K562 (cell line): Measurements from ENCODE around the gene PHPT1. TPM values are rescaled to one million over a fixed set of nuclear protein-coding genes. Genes with fewer than 3 reads are reported as not detected.

Source experiments
- ADNP ChIP-seq: fragments of 200-800 bp; sonication (Bioruptor generic); IDR thresholded peaks from 2 replicates; pipeline ENCODE4 v1.6.1; 2016; ENCODE audit warnings: missing genetic modification characterization, missing compliant biosample characterization
- BMI1 ChIP-seq: fragments of 150-350 bp; IDR thresholded peaks from 2 replicates; pipeline ENCODE4 v1.6.1; 2014; ENCODE audit warnings: low read length
- CAMTA2 ChIP-seq: fragments of 250-450 bp; sonication (Bioruptor Pico); conservative IDR thresholded peaks from 2 replicates; pipeline ENCODE4 v1.5.1; 2022
- CC2D1A ChIP-seq: fragments of 450-650 bp; IDR thresholded peaks from 2 replicates; pipeline ENCODE4 v1.6.1; 2017; ENCODE audit warnings: mild to moderate bottlenecking
- CREB3L1 ChIP-seq: fragments of 450-650 bp; IDR thresholded peaks from 2 replicates; pipeline ENCODE4 v1.6.1; 2014; ENCODE audit warnings: low read depth, mild to moderate bottlenecking, moderate library complexity, borderline replicate concordance
- CREB5 ChIP-seq: fragments of 250-450 bp; sonication (Bioruptor Pico); IDR thresholded peaks from 2 replicates; pipeline ENCODE4 v1.5.0; 2020; ENCODE audit warnings: mild to moderate bottlenecking
- EWSR1 ChIP-seq: fragments of 450-650 bp; IDR thresholded peaks from 2 replicates; pipeline ENCODE4 v1.6.1; 2018; ENCODE audit warnings: borderline replicate concordance, mild to moderate bottlenecking, low read depth, moderate library complexity; ENCODE audit not compliant: partially characterized antibody
- GABPA ChIP-seq: fragments of 200-800 bp; sonication (Bioruptor generic); conservative IDR thresholded peaks from 2 replicates; pipeline ENCODE4 v1.6.1; 2016; ENCODE audit warnings: low read depth, missing genetic modification characterization, missing compliant biosample characterization
- GTF2F1 ChIP-seq: IDR thresholded peaks from 2 replicates; pipeline ENCODE4 v1.6.1; 2011; ENCODE audit warnings: low read depth, low read length, improper control_type of control experiment
- MAFF ChIP-seq: IDR thresholded peaks from 2 replicates; pipeline ENCODE4 v1.6.1; 2012; ENCODE audit warnings: low read length, improper control_type of control experiment
- PHB2 ChIP-seq: fragments of 450-650 bp; IDR thresholded peaks from 2 replicates; pipeline ENCODE4 v1.6.1; 2017; ENCODE audit warnings: low read depth
- POLR2AphosphoS5 ChIP-seq: IDR thresholded peaks from 2 replicates; pipeline ENCODE4 v1.6.1; 2011; ENCODE audit warnings: mild to moderate bottlenecking, low read depth, low read length, moderate library complexity; ENCODE audit not compliant: control insufficient read depth, insufficient read depth
- POLR2G ChIP-seq: fragments of 200-400 bp; formaldehyde crosslinking; IDR thresholded peaks from 2 replicates; pipeline ENCODE4 v1.6.1; 2017; ENCODE audit warnings: low read depth, mild to moderate bottlenecking, antibody characterized with exemption, low read length, moderate library complexity
- POLR3A ChIP-seq: IDR thresholded peaks from 2 replicates; pipeline ENCODE4 v1.6.1; 2011; ENCODE audit warnings: borderline replicate concordance, mild to moderate bottlenecking, moderate library complexity; ENCODE audit not compliant: insufficient read length, insufficient read depth; ENCODE audit errors: extremely low read depth
- PYGO2 ChIP-seq: fragments of 450-650 bp; IDR thresholded peaks from 2 replicates; pipeline ENCODE4 v1.6.1; 2016; ENCODE audit warnings: mild to moderate bottlenecking, missing genetic modification characterization, moderate library complexity, missing compliant biosample characterization
- RNF219 ChIP-seq: fragments of 250-450 bp; sonication (Bioruptor Pico); IDR thresholded peaks from 2 replicates; pipeline ENCODE4 v1.5.0; 2022; ENCODE audit warnings: mild to moderate bottlenecking
- SIN3A ChIP-seq, 2 experiments: fragments of 150-350 bp in 1 of 2; IDR thresholded peaks; 2 replicates each; pipeline ENCODE4 v1.6.1; 2011 to 2016; ENCODE audit warnings: borderline replicate concordance in 2 of 2, low read depth in 2 of 2, low read length in 2 of 2, mild to moderate bottlenecking in 2 of 2, moderate library complexity in 2 of 2; ENCODE audit not compliant: control insufficient read depth in 1 of 2
- SMARCA5 ChIP-seq: fragments of 450-650 bp; IDR thresholded peaks from 2 replicates; pipeline ENCODE4 v1.6.1; 2016
- THAP7 ChIP-seq: fragments of 250-450 bp; sonication (Bioruptor Pico); IDR thresholded peaks from 2 replicates; pipeline ENCODE4 v1.5.0; 2021
- XRCC5 ChIP-seq: fragments of 200-400 bp; formaldehyde crosslinking; IDR thresholded peaks from 2 replicates; pipeline ENCODE4 v1.6.1; 2017; ENCODE audit warnings: low read depth, mild to moderate bottlenecking, low read length
- YBX1 ChIP-seq: fragments of 450-650 bp; IDR thresholded peaks from 2 replicates; pipeline ENCODE4 v1.7.1; 2016; ENCODE audit warnings: mild to moderate bottlenecking
- ZNF239 ChIP-seq: fragments of 250-450 bp; sonication (Bioruptor Pico); IDR thresholded peaks from 2 replicates; pipeline ENCODE4 v1.4.0; 2020; ENCODE audit warnings: mild to moderate bottlenecking
- ZNF511 ChIP-seq: sonication (generic); formaldehyde crosslinking; IDR thresholded peaks from 2 replicates; pipeline ENCODE4 v1.8.0; 2022; ENCODE audit warnings: mild to moderate bottlenecking, missing genetic modification reagents
- polyA plus RNA-seq, 8 experiments: library from polyadenylated mRNA; depleted of rRNA in 4 of 8; stranded (reverse) in 5 of 8; unstranded in 3 of 8; fragments of >200 nt; fragmentation: Nextera tagmentation in 2 of 8; fragmentation: Illumina TruSeq in 1 of 8; extraction: Ambion mirVana in 2 of 8; extraction: Trizol in 1 of 8; gene quantifications; 2 replicates each; pipeline versions ENCODE4 v1.2.1 to v1.2.3, GENCODE V29; 2011 to 2014; ENCODE audit warnings: inconsistent platforms in 1 of 8, missing spikeins in 1 of 8
- total RNA-seq, 7 experiments: library from RNA; depleted of rRNA in 6 of 7; stranded (reverse); fragments of >200 nt in 6 of 7; fragmentation: Illumina TruSeq in 2 of 7; extraction: Trizol in 2 of 7; gene quantifications; 2 replicates each; pipeline versions ENCODE4 v1.2.1 to v1.2.3, GENCODE V29; 2011 to 2021; ENCODE audit warnings: low replicate concordance in 1 of 7

Gene PHPT1
- total and polyA plus RNA-seq, 9 of the 15 experiments (the other 6 are each of a cell fraction or from before 2014, with no cell fraction given): 20.9 to 166 (median 129) TPM

GRCh38 chr9:136885950-136886578 lies 36.9 kb downstream of the PHPT1 start, which contains the start of gene TRAF2 (continued):
- TF ChIP-seq THAP7 (CRISPR knock-in tag) (no peak), POLR3A (no peak), EWSR1 (no peak), GTF2F1 (no peak), ADNP (tag) (no peak), ZNF511 (no peak), RNF219 (CRISPR knock-in tag) (no peak), PYGO2 (no peak), CREB3L1 (peak; percentile 45; the same call in 1 of the 2 replicates), ZNF239 (CRISPR knock-in tag) (no peak), SMARCA5 (no peak), XRCC5 (no peak), POLR2G (peak; percentile 96), CREB5 (CRISPR knock-in tag) (no peak), PHB2 (no peak), BMI1 (no peak), CC2D1A (no peak), POLR2AphosphoS5 (peak; percentile 69), MAFF (no peak), SIN3A (IDR thresholded peaks at IDR 0.05; ENCODE audit: borderline replicate concordance in 2 of 2, control insufficient read depth in 1 of 2, low read depth in 2 of 2, low read length in 2 of 2) (no peak), YBX1 (no peak), GABPA (peak; percentile 75), CAMTA2 (CRISPR knock-in tag) (no peak)
